ENCODE results near the gene FOXP4. TPM values are rescaled to one million over a fixed set of nuclear protein-coding genes. Genes with fewer than 3 reads are reported as not detected.

FOXP4 gene
- total RNA-seq, 2 experiments from 2014 or later, result 11.1 to 11.3 TPM

DNA sequence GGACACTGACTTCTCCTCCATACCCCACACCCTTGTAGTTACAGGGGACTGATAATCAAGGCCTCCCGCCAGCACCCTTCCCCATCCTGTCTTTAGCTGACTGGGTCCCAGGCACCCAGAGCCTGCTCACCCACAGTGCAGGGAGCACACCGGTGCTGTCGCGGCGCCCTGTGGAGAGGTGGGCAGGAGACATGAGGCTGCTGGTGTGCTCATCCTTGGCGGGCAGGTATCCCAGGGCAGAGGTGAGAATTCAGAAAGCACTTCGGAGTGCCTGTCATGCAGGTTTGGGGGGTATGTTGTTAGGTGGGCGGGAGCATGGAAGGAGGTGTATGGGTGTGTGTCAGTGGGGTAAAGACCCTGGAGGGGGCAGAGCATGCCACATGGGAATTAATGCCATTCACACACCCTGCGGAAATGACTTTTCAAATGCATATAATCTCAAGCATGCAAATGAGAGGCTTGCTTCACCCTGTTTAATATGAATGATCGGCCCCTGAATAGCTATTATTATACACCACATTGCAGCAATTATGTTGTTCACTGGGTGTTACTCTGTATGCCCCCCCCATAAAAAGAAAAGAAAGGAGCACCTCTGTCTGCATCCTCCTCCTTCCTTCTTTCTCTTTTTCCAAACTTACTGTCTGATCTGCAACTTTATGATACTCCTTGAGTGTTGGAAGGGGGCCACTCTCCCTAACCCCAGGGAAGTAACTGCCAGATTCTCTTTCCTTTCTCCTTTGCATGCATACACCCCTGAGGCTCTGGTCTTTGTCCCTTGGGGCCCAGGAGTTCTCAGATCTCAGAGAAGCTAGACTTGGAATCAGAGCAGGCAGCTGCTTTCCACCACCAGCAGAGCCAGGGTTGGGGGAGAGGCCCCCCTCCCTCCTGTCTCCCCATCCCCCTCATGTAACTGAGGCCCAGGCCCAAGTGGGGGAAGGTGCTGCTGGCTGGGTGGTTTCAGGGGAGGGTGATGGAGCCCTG lies 16.0 kb downstream of the FOXP4 start:
- Mint-ChIP-seq H3K9me3 (no peaks in the 10 kb centered on the region), H3K4me1 (peaks cover 16% of the 10 kb centered on the region), H3K4me3 (no peak overlapping the region), H3K36me3 (peaks cover 15% of the 10 kb centered on the region), H3K27ac (no peak overlapping the region), H3K27me3 (peaks cover 8% of the 10 kb centered on the region)
- DNase-seq, result no peak

DNA sequence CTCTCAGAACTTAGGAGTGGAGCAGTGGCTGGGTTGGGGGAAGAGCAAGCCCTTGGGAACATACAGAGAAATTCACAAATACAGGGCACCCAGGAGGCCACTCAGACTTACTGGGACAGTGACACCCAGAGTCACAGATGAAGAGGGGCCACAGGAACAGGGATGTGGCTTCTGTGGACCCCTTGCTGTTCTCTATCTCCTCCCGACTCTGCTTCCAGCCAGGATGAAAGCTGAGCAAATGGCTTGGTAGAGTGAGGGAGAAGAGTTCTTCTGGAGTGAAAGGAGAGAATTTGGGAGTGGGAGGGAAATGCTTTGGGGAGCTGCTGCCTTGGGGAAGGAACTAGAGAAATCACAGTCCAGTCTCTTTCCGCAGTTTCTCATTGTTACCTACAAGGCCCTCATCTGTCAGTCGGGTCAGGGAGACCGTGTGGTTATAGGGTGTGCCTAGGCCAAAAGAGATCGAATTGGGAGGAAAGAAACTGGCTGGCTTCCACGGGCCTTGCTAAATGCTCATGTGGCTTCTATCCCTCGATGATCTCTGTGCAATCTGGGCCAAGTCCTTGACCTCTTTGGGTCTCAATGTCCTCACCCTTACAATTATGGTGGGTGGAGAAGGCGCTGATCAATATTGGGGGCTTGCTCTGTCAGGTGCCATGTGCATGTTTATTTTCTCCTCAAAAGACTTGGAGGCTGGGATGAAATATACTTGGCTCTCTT lies 17.0 kb downstream of the FOXP4 start:
- DNase-seq, result no peak
- Mint-ChIP-seq H3K27ac (no peak overlapping the region), H3K27me3 (no peaks in the 10 kb centered on the region), H3K36me3 (peaks cover 15% of the 10 kb centered on the region), H3K4me3 (no peak overlapping the region), H3K4me1 (peaks cover 16% of the 10 kb centered on the region), H3K9me3 (no peaks in the 10 kb centered on the region)

GRCh38 chr6:41564448-41565142 lies 18.4 kb downstream of the FOXP4 start:
- Mint-ChIP-seq H3K4me3 (no peak overlapping the region), H3K36me3 (peaks cover 15% of the 10 kb centered on the region), H3K9me3 (no peaks in the 10 kb centered on the region), H3K4me1 (peaks cover 14% of the 10 kb centered on the region), H3K27ac (no peak overlapping the region), H3K27me3 (no peaks in the 10 kb centered on the region)
- DNase-seq, result no peak

- Mint-ChIP-seq H3K27me3 (no peaks in the 10 kb centered on the region), H3K27ac (no peak overlapping the region), H3K36me3 (peaks cover 15% of the 10 kb centered on the region), H3K9me3 (no peaks in the 10 kb centered on the region), H3K4me3 (no peak overlapping the region), H3K4me1 (peaks cover 4% of the 10 kb centered on the region)
- DNase-seq, result no peak
Measured at GRCh38 chr6:41565701-41566100, 19.5 kb downstream of the FOXP4 start.

DNA sequence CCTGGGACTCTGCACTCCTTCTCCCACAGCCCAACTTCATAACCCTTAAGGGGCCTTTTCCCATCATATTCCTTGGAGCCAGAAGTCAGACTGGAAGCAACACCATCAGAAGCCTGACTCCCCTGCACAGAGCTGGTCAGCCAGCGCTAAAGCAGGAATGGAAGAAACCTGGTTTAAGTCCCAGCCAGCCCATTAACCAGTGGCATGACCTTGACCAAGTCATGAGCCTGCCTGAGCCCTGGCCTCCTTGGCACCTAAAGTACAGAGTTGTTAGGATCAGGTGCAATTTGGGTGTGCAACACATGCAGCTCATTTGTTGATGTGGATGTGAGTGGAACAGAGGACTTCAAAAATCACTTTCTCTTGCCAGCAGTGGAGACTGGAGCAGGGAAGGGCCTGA lies 20.8 kb downstream of the FOXP4 start:
- Mint-ChIP-seq H3K36me3 (peaks cover 11% of the 10 kb centered on the region), H3K4me3 (no peak overlapping the region), H3K4me1 (peaks cover 5% of the 10 kb centered on the region), H3K27ac (no peak overlapping the region), H3K9me3 (no peaks in the 10 kb centered on the region), H3K27me3 (no peaks in the 10 kb centered on the region)
- no peak for DNase-seq

DNA sequence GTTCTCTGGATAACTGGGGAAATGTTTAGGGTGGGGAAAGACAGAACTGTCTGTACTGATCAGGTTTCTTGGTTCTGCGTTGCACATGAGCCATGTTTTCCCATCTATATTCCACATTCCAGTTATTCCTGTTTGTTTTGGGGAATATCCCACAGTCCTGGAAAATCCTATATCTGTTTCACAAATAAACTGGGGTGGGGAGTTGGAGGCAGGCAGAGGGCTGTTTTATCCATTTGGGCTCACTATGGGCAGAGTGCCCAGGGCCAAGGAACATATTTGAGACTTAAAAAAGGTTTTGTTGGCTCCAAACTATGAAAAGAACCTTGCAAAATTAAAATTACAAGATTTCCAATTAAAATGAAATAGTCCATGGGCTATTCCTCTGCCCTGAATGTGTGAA lies 21.5 kb downstream of the FOXP4 start:
- Mint-ChIP-seq H3K36me3 (peaks cover 8% of the 10 kb centered on the region), H3K27me3 (no peaks in the 10 kb centered on the region), H3K4me1 (peaks cover 7% of the 10 kb centered on the region), H3K9me3 (no peaks in the 10 kb centered on the region), H3K27ac (no peak overlapping the region), H3K4me3 (no peak overlapping the region)
- DNase-seq, result no peak

DNA sequence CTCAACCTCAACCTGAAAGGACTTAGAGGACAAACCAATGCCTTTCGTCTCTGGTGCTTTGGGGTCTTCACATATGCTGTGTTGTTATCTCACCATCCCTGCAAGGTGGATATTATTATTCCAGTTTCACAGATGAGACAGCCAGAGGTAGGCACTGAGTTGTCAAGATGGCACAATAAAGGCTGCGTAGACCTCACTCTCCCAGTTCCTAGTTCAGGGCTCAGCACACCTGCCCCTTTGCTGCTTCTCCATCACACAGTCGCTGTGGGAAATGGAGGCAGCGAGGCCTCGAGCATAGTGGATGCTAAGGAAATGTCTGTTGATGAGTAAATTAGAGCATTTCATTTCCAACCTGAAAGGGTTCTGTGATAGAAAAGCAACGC lies 22.0 kb downstream of the FOXP4 start:
- no peak for DNase-seq
- Mint-ChIP-seq H3K27me3 (no peaks in the 10 kb centered on the region), H3K9me3 (no peaks in the 10 kb centered on the region), H3K4me3 (no peak overlapping the region), H3K4me1 (peaks cover 7% of the 10 kb centered on the region), H3K36me3 (peaks cover 8% of the 10 kb centered on the region), H3K27ac (no peak overlapping the region)

DNA sequence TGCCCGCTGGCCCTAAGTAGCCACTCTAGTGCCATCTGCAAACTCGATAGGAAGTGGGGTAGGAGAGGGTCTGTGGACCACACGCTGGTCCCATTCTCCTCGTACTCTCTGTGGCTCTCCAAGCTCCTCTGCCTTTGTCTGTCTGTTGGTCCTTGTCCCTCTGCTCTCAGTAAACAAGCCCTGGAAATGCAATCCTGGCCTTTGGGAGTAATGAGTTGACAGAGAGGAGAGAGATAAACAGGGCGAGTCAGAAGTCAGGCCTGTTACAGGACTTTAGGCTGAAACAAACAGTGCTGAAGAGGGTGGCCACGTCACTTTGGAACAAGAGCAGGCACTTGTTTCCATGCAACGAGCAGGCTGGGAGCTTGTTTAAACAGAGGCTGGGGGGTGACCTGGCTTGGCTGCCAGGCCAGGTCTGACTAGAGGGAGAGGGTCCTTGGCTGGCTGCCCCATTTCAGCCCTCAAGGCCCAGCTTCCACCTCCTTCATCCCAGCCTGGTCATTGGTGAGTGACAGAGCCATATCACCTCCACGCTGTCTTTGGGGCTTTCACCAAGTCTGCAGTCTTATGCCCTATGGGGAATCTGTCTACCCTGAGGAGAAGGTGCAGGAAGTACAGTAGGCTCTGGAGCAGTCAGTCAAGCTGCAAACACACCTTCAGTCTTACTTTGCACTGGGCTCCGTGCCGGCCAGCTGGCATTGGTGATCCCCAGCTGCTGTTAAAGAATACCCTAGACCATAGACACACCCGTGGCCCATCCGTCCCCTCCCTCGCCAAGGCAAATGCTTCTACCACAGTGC lies 22.6 kb downstream of the FOXP4 start:
- no peak for DNase-seq
- Mint-ChIP-seq H3K27ac (no peak overlapping the region), H3K4me1 (peaks cover 7% of the 10 kb centered on the region), H3K4me3 (no peak overlapping the region), H3K27me3 (no peaks in the 10 kb centered on the region), H3K36me3 (peaks cover 8% of the 10 kb centered on the region), H3K9me3 (no peaks in the 10 kb centered on the region)

DNA sequence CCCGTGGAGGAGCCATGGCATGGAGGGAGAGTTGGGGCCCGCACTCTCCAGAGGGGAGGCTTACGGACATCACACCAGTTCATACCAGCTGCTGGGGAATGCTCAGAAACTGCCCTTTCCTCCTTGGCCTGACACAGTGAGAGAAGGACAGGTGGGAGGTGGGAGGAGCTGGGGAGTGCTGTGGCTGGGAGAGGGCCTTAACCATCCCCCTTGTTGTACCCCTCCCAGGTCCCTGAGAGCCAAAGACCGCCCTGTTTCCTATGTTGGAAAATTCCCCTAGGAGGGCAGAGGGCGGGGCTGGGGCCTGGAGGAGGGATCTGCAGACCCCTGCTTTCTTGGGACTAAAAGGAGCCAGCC lies 24.1 kb downstream of the FOXP4 start:
- no peak for DNase-seq
- no peak overlapping the region for H3K27ac Mint-ChIP-seq
- H3K9me3 Mint-ChIP-seq, result no peaks in the 10 kb centered on the region
- no peaks in the 10 kb centered on the region for H3K27me3 Mint-ChIP-seq
- peaks cover 8% of the 10 kb centered on the region for H3K36me3 Mint-ChIP-seq
- H3K4me3 Mint-ChIP-seq, result no peak overlapping the region
- peaks cover 7% of the 10 kb centered on the region for H3K4me1 Mint-ChIP-seq

DNA sequence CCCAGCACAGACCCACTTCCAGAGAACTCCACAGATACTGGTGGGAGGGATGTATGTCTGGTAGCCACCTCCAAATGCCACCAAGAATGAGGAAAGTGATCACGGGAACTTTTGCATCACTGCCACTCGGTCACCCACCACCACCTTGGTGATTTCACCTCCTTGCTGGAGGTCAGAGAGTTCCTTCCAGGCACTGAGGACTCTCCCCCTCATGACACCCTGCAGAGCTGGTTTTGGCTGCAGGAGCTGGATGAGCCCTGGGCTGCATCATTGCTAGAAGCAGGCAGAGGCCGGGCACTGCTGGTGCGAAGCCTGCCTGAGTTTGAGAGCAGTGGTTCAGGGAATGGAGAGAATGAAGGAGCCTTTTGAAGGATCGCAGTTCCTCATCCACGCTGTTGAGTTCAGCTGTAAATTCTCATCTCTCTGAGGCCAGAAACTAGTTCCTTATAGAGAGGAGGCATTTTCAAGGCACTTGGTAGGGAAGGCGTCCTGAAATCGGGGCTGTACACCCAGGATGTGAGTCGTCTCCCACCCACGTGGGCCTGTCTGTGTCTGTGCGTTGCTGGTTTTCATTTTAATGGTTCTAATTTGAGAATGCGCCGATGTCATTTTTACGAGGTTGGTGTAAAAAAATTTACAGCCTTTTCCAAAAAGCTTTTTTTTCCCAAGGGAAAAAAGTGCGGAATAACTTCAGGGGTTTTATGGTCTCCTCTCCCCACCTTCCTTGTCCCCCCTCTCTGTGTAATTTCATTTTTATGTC lies 25.0 kb downstream of the FOXP4 start:
- peaks cover 7% of the 10 kb centered on the region for H3K4me1 Mint-ChIP-seq
- DNase-seq, result no peak

GRCh38 chr6:41572613-41573012 lies 26.4 kb downstream of the FOXP4 start:
- H3K27me3 Mint-ChIP-seq, result no peaks in the 10 kb centered on the region
- DNase-seq, result no peak
- no peaks in the 10 kb centered on the region for H3K9me3 Mint-ChIP-seq
- H3K36me3 Mint-ChIP-seq, result no peaks in the 10 kb centered on the region
- peaks cover 7% of the 10 kb centered on the region for H3K4me1 Mint-ChIP-seq
- H3K4me3 Mint-ChIP-seq, result no peak overlapping the region
- H3K27ac Mint-ChIP-seq, result no peak overlapping the region

More for the DNA sequence above, 25.0 kb downstream of the FOXP4 start:
- peaks cover 2% of the 10 kb centered on the region for H3K36me3 Mint-ChIP-seq
- no peaks in the 10 kb centered on the region for H3K9me3 Mint-ChIP-seq
- H3K27me3 Mint-ChIP-seq, result no peaks in the 10 kb centered on the region
- H3K27ac Mint-ChIP-seq, result no peak overlapping the region
- H3K4me3 Mint-ChIP-seq, result no peak overlapping the region

- Mint-ChIP-seq H3K4me3 (no peak overlapping the region), H3K27me3 (no peaks in the 10 kb centered on the region), H3K27ac (no peak overlapping the region), H3K9me3 (no peaks in the 10 kb centered on the region), H3K36me3 (no peaks in the 10 kb centered on the region), H3K4me1 (peaks cover 7% of the 10 kb centered on the region)
- DNase-seq, result no peak
Measured at GRCh38 chr6:41573276-41573675, 27.1 kb downstream of the FOXP4 start.

DNA sequence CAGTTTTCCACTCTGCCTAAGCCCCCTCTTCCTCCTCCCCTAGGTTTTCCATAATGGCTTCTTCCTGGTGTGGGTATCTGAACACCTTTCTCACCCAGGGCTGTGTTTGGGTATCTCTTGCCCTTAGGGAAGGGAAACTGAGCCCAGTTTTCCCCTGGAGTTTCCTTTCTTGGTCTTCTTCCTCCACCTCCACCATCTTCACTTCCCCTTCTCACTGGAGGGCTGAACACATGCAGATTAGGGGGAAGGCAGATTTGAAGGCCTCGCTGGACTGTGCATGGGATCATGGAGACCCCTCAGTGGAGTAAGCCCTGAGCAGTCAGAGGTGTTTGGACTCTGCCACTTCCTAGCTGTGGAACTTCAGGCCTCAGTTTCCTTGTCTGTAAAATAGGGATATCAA lies 27.8 kb downstream of the FOXP4 start:
- Mint-ChIP-seq H3K9me3 (no peaks in the 10 kb centered on the region), H3K36me3 (no peaks in the 10 kb centered on the region), H3K4me3 (no peak overlapping the region), H3K27me3 (no peaks in the 10 kb centered on the region), H3K4me1 (peaks cover 7% of the 10 kb centered on the region), H3K27ac (no peak overlapping the region)
- DNase-seq, result no peak

- H3K9me3 Mint-ChIP-seq, result no peaks in the 10 kb centered on the region
- H3K4me1 Mint-ChIP-seq, result peaks cover 7% of the 10 kb centered on the region
- DNase-seq, result no peak
- no peak overlapping the region for H3K4me3 Mint-ChIP-seq
- no peaks in the 10 kb centered on the region for H3K36me3 Mint-ChIP-seq
- no peak overlapping the region for H3K27ac Mint-ChIP-seq
- H3K27me3 Mint-ChIP-seq, result no peaks in the 10 kb centered on the region
Measured at GRCh38 chr6:41575598-41575997, 29.4 kb downstream of the FOXP4 start.

All from activated naive CD8-positive, alpha-beta T cell treated with anti-CD3 and anti-CD28 coated beads for 36 hours (primary cell).